Erythroblast (primary cell): Measurements from ENCODE around the gene N4BP2L1.

ENCODE experiments used
- DNase-seq, 2 experiments: peaks; one replicate each; lab custom pipeline; 2025; lab: John Stamatoyannopoulos, UW
- GATA1 ChIP-seq: IDR thresholded peaks from 2 replicates; pipeline ENCODE4 v1.6.1; 2011; ENCODE audit warnings: low read depth, mild to moderate bottlenecking, control low read depth, low read length, moderate library complexity
- POLR2A ChIP-seq: IDR thresholded peaks from 2 replicates; pipeline ENCODE4 v1.6.1; 2011; ENCODE audit warnings: mild to moderate bottlenecking, low read length

N4BP2L1 gene

DNA sequence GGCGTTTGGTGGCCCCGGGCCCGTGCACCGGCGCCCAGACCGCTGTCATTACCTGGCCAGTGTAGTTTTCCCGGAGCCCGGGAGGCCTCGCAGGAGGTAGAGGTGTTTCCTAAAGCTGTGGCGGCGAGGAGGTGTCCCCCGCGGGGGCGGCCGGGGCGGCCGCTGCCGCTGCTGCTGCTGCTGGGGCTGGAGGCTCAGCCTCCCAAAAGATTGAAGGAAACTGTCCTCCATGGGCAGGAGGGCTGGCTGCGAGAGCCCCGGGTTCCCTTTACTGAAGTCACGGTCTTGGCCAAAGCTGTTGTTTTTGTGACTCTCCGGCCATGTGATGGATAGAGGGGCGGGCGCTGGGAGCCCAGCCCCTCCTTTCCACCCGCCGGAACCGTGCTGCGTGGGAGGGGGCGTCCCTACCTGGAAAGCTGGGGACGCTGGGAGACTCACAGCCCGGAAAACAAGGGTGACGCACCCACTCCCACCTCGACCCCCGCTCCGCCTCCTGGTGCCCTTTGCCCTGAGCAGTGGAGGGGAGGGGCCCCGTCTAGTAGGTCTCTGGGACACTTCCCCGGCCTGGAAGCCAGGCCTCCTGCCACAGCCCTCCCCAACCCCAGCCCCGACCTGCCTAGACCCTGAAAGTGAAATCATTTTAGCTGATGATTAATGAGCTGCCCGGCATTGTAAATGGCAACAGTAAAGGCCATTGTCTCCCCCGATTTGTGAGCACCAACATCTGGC lies at the start of gene N4BP2L1:
Gene N4BP2L1, minus strand, starts transcription at position 279 of the 729 bp plus-strand sequence. Its CDS starts 48 bp downstream, at position 231.
- TF ChIP-seq POLR2A: peak; percentile 78
- no peak for TF ChIP-seq GATA1
- DNase-seq: peak; percentile 68 to 80

DNA sequence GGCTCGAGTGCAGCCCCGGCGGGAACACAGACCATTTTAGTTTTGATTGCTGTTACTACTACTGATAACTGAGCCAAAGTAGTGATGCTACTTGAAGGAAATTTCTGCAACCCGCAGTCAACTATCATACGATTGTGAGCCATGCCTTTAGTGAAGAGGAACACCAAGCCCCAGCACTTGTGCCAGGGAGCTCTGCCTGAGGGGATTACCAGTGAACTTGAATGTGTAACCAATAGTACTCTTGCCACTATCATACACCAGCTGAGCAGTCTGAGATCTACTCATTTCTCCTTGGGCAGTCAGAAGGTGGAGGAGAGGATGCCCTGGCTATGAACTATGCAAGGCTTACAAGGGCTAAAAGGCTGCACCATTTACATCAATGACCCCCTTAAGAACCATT lies 49.0 kb upstream of the N4BP2L1 start:
- DNase-seq: no peak
- TF ChIP-seq GATA1: no peak
- TF ChIP-seq POLR2A: no peak

DNA sequence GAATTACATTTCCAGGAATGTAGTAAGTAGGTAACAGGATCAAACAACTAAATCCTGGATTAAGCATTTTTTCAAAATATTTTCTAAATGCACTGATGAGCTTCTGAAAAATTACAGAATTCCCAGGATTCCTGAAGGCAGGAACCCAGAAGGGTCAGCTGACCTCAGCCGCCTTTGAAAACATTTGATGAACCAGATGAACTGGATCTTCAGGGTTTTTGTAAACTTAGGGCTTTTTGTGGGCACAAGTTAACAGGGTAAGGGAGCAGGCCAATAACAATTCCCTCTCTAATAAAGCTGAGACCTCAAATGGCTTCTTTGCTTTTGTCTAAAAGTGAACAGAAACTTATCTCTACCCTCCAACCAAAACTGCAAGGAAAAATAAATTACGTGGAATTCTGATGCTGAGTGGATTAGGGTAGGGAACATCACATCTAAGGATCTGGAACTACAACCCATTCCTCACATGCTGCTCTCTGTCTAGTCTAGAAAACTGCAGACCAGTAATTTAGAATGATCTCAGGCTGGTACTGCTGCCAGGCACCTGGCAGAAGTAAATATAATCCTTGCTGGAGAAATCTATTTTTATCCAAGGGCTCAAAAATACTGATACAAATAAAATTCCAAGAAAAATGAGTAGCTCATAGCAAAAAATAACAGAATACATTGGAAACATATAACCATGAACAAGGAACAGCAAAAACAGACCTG lies 48.2 kb upstream of the N4BP2L1 start:
- no peak for DNase-seq
- no peak for TF ChIP-seq GATA1
- no peak for TF ChIP-seq POLR2A

GRCh38 chr13:32474999-32475792 lies 47.3 kb upstream of the N4BP2L1 start:
- DNase-seq: no peak
- TF ChIP-seq GATA1 (no peak), POLR2A (no peak)

- TF ChIP-seq POLR2A: no peak
- TF ChIP-seq GATA1: no peak
- peak; percentile 34 to 80 for DNase-seq
Observed at GRCh38 chr13:32473650-32474049, 45.7 kb upstream of the N4BP2L1 start.

DNA sequence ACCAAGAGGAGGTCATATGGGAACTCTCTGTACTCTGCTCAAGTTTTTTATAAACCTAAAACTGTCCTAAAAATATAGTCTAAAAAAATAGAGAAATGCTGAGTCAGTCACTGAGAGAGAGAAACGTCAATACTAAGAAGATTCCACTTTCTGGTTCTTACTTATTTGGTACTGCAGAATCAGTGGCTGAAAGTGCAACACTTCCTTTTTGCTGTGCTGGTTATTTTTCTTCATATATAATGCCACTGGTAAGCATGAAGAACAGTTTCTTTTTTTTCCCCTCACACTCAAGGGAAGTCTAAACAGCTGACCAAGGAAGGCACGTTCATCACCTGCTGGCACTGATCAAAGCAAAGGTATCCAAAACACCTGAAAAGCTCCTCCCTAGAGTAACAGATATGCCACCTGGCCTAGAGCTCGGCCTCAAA lies 44.3 kb upstream of the N4BP2L1 start:
- TF ChIP-seq GATA1: no peak
- TF ChIP-seq POLR2A: no peak
- peak; percentile 19 to 39 for DNase-seq

- peak; percentile 74 to 88 for DNase-seq
- TF ChIP-seq GATA1: no peak
- TF ChIP-seq POLR2A: no peak
Observed at GRCh38 chr13:32471187-32471922, 43.4 kb upstream of the N4BP2L1 start.

DNA sequence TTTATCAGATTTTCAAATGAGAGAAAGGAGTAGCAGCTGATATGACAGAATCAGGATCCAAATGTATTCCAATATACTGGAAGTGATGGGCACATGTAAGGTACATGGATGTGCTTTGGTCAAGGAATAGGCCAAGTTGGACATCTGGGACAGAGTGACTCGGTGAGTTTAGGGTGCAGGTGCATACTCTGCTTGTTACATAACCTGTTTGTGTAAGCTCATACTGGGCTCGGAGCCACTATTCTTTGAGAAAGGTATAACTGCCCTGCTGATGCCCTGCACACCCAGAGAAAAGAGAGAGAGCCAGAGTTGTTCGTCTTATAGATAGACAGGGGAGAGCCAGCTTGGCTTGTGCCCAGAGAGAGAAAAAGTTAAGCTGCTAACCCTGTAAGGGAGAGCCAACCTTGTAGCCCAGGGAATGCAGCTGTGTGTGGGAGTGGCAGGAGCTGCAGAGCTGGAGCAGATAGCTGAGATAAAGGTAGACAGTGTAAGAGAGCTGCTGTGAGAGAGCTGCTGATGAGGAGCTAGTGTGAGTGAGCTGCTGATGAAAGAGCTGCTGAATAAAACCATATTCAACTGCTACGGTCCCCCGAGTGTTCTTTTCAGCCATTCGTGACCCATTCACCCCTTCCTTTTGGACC lies 40.7 kb upstream of the N4BP2L1 start:
- peak; percentile 34 to 75 for DNase-seq
- TF ChIP-seq POLR2A (no peak), GATA1 (no peak)

- DNase-seq: no peak
- TF ChIP-seq GATA1 (no peak), POLR2A (no peak)
Observed at GRCh38 chr13:32456591-32456990, 28.7 kb upstream of the N4BP2L1 start.

DNA sequence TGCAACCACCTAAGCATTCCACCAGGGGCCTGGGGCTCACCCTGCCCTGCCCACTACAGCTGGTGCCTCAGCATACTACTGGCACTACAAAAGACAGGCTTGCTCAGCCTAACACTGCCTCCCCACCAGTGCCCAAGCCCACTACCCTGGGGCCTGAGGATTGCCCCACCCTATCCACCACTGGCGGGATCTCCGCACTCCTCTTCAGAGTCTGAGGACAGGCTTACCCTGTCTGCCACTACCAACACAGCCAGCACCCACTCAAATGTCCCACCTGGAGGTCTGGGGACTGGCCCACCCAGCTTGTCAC lies 27.6 kb upstream of the N4BP2L1 start:
- DNase-seq: no peak
- no peak for TF ChIP-seq POLR2A
- TF ChIP-seq GATA1: no peak

- no peak for TF ChIP-seq POLR2A
- TF ChIP-seq GATA1: no peak
- DNase-seq: no peak
Observed at GRCh38 chr13:32454886-32455593, 27.1 kb upstream of the N4BP2L1 start.

GRCh38 chr13:32453981-32454380 lies 26.1 kb upstream of the N4BP2L1 start:
- no peak for DNase-seq
- TF ChIP-seq POLR2A (no peak), GATA1 (no peak)
